Hepatocyte (in vitro differentiated cells): ENCODE results near the gene TRAPPC1. TPM values are rescaled to one million over a fixed set of nuclear protein-coding genes. Genes with fewer than 3 reads are reported as not detected.

Source experiments
- DNase-seq: peaks from one replicate; pipeline ENCODE4 v3.0.0-alpha.2; 2016; ENCODE audit warnings: low spot score
- H2AFZ ChIP-seq: fragments of 200-600 bp; sonication (generic); 2 replicates; pipeline ENCODE4 v1.6.0; 2016; ENCODE audit warnings: antibody characterized with exemption, mild to moderate bottlenecking
- H3K27ac ChIP-seq: fragments of 200-600 bp; sonication (generic); 2 replicates; pipeline ENCODE4 v1.5.1; 2016; ENCODE audit warnings: mild to moderate bottlenecking
- H3K27me3 ChIP-seq: fragments of 200-600 bp; sonication (generic); 2 replicates; pipeline ENCODE4 v1.6.1; 2016
- H3K36me3 ChIP-seq: fragments of 200-600 bp; sonication (generic); replicated peaks from 2 replicates; pipeline ENCODE4 v1.5.1; 2016; ENCODE audit warnings: low read depth; ENCODE audit not compliant: insufficient read depth
- H3K4me1 ChIP-seq: fragments of 200-600 bp; sonication (generic); 2 replicates; pipeline ENCODE4 v1.5.1; 2016; ENCODE audit warnings: mild to moderate bottlenecking, moderate library complexity; ENCODE audit not compliant: insufficient read depth
- H3K4me2 ChIP-seq: fragments of 200-600 bp; sonication (generic); 2 replicates; pipeline ENCODE4 v1.6.0; 2016
- H3K4me3 ChIP-seq: fragments of 200-600 bp; sonication (generic); 2 replicates; pipeline ENCODE4 v1.5.1; 2016; ENCODE audit warnings: mild to moderate bottlenecking
- H3K79me2 ChIP-seq: fragments of 200-600 bp; sonication (generic); 2 replicates; pipeline ENCODE4 v1.6.0; 2017; ENCODE audit warnings: mild to moderate bottlenecking
- H3K9me2 ChIP-seq: fragments of 200-600 bp; sonication (generic); replicated peaks from 2 replicates; pipeline ENCODE4 v1.6.0; 2017; ENCODE audit warnings: mild to moderate bottlenecking; ENCODE audit not compliant: insufficient read depth
- H3K9me3 ChIP-seq: fragments of 200-600 bp; sonication (generic); 2 replicates; pipeline ENCODE4 v1.5.1; 2016; ENCODE audit warnings: low read depth, mild to moderate bottlenecking
- H4K20me1 ChIP-seq: fragments of 200-600 bp; sonication (generic); 2 replicates; pipeline ENCODE4 v1.6.0; 2016; ENCODE audit warnings: mild to moderate bottlenecking; ENCODE audit not compliant: insufficient read depth, poor library complexity, severe bottlenecking
- CTCF ChIP-seq: fragments of 200-600 bp; sonication (generic); IDR thresholded peaks from 2 replicates; pipeline ENCODE4 v1.5.1; 2016; ENCODE audit warnings: antibody characterized with exemption, mild to moderate bottlenecking; ENCODE audit not compliant: poor library complexity
- EZH2 ChIP-seq: fragments of 200-600 bp; sonication (generic); IDR thresholded peaks from 2 replicates; pipeline ENCODE4 v1.6.1; 2016; ENCODE audit warnings: antibody characterized with exemption, mild to moderate bottlenecking, borderline replicate concordance
- EZH2phosphoT487 ChIP-seq: fragments of 200-600 bp; sonication (generic); IDR thresholded peaks from one replicate; pipeline ENCODE4 v1.6.1; 2018; ENCODE audit warnings: antibody characterized with exemption, mild to moderate bottlenecking, low read depth, moderate library complexity; ENCODE audit not compliant: unreplicated experiment, severe bottlenecking
- WGBS: methylation state at CpG from one replicate; pipeline ENCODE4 v1.1.6; 2016; ENCODE audit warnings: low lambda C conversion rate; ENCODE audit errors: missing lambda C conversion rate; 5-methylcytosine and 5-hydroxymethylcytosine counted together
- polyA plus RNA-seq: library from polyadenylated mRNA; unstranded; fragments of >200 nt; fragmentation: Nextera tagmentation; extraction: Ambion mirVana; gene quantifications from 2 replicates; pipeline ENCODE4 v1.2.1, GENCODE V29; 2016
- total RNA-seq: library from RNA; depleted of rRNA; stranded (reverse); fragments of >200 nt; gene quantifications from 2 replicates; pipeline ENCODE4 v1.2.3, GENCODE V29; 2014

TRAPPC1 gene
- total RNA-seq (20.7 and 29.5 TPM in 2 replicates), polyA plus RNA-seq (272 and 299 TPM in 2 replicates)

- Histone ChIP-seq H3K4me2 (peak within 1 kb of the TSS; percentile 98), H3K4me3 (peak within 1 kb of the TSS; percentile 54), H3K9me3 (no peaks in the 10 kb centered on the region), H3K9me2 (no peaks in the 10 kb centered on the region), H4K20me1 (no peaks in the 10 kb centered on the region), H3K27me3 (no peaks in the 10 kb centered on the region), H3K4me1 (peaks cover 26% of the 10 kb centered on the region), H3K27ac (peak within 1 kb of the TSS; percentile 40), H3K79me2 (peaks cover 39% of the 10 kb centered on the region), H2AFZ (peak within 1 kb of the TSS; percentile 54), H3K36me3 (no peaks in the 10 kb centered on the region)
- TF ChIP-seq CTCF (no peak), EZH2phosphoT487 (no peak), EZH2 (no peak)
- DNase-seq = peak; percentile 100
- WGBS = under 1% methylated on average over 47 of the region's 55 CpGs
Measured at GRCh38 chr17:7931709-7932482, at the start of gene TRAPPC1, which contains the start of gene CNTROB. Gene TRAPPC1, minus strand, starts transcription at chr17:7931946. Its CDS starts 117 bp downstream, at chr17:7931829. Gene CNTROB, plus strand, starts transcription at chr17:7932206. Its CDS starts 874 bp downstream, at chr17:7933080.

GRCh38 chr17:7977805-7978204 is 46.1 kb upstream of the TRAPPC1 start:
- TF ChIP-seq EZH2phosphoT487 (no peak), EZH2 (no peak), CTCF (no peak)
- 93% methylated on average over 5 of the region's 5 CpGs for WGBS
- Histone ChIP-seq H3K9me3 (peaks cover 7% of the 10 kb centered on the region), H2AFZ (no peak overlapping the region), H4K20me1 (no peaks in the 10 kb centered on the region), H3K27me3 (no peaks in the 10 kb centered on the region), H3K4me1 (no peaks in the 10 kb centered on the region), H3K79me2 (no peaks in the 10 kb centered on the region), H3K4me3 (no peak overlapping the region), H3K36me3 (no peaks in the 10 kb centered on the region), H3K9me2 (no peaks in the 10 kb centered on the region), H3K27ac (no peak overlapping the region), H3K4me2 (no peak overlapping the region)
- no peak for DNase-seq

- Histone ChIP-seq H3K27me3 (no peaks in the 10 kb centered on the region), H4K20me1 (no peaks in the 10 kb centered on the region), H3K4me2 (no peak overlapping the region), H3K9me2 (no peaks in the 10 kb centered on the region), H3K79me2 (no peaks in the 10 kb centered on the region), H3K4me3 (no peak overlapping the region), H3K9me3 (peaks cover 7% of the 10 kb centered on the region), H3K36me3 (no peaks in the 10 kb centered on the region), H3K4me1 (no peaks in the 10 kb centered on the region), H3K27ac (no peak overlapping the region), H2AFZ (no peak overlapping the region)
- DNase-seq = no peak
- WGBS = 77% methylated on average over 4 of the region's 4 CpGs
- TF ChIP-seq EZH2phosphoT487 (no peak), EZH2 (no peak), CTCF (no peak)
Measured at GRCh38 chr17:7977039-7977438, 45.3 kb upstream of the TRAPPC1 start.
